Bone marrow (tissue), 2 donors: ENCODE results near the gene ARHGAP26.

Source experiments
- DNase-seq, 2 donors: peaks; one replicate each; lab custom pipeline; 2025; lab: John Stamatoyannopoulos, UW

The ARHGAP26 gene

GRCh38 chr5:143164557-143164956 is 394.4 kb downstream of the ARHGAP26 start:
- no peak for DNase-seq

- DNase-seq, result no peak
Observed at GRCh38 chr5:143165049-143165880, 395.1 kb downstream of the ARHGAP26 start.

GRCh38 chr5:143166090-143166489 is 395.9 kb downstream of the ARHGAP26 start:
- DNase-seq, result no peak

- DNase-seq, result no peak
Observed at GRCh38 chr5:143166661-143167420, 396.7 kb downstream of the ARHGAP26 start.

GRCh38 chr5:143168171-143168741 is 398.1 kb downstream of the ARHGAP26 start:
- no peak for DNase-seq

GRCh38 chr5:143168921-143169810 is 399.0 kb downstream of the ARHGAP26 start:
- no peak for DNase-seq

GRCh38 chr5:143170104-143170503 is 399.9 kb downstream of the ARHGAP26 start:
- no peak for DNase-seq

- no peak for DNase-seq
Observed at GRCh38 chr5:143170977-143171376, 400.8 kb downstream of the ARHGAP26 start.

GRCh38 chr5:143172739-143173138 is 402.6 kb downstream of the ARHGAP26 start:
- no peak for DNase-seq

- no peak for DNase-seq
Observed at GRCh38 chr5:143173139-143173889, 403.1 kb downstream of the ARHGAP26 start.

GRCh38 chr5:143174714-143175398 is 404.7 kb downstream of the ARHGAP26 start:
- no peak for DNase-seq

- DNase-seq, result peak in 1 of 2 donors; percentile 76
Observed at GRCh38 chr5:143176048-143176447, 405.9 kb downstream of the ARHGAP26 start.

- no peak for DNase-seq
Observed at GRCh38 chr5:143177263-143177983, 407.2 kb downstream of the ARHGAP26 start.

GRCh38 chr5:143179126-143179740 is 409.1 kb downstream of the ARHGAP26 start:
- no peak for DNase-seq

- DNase-seq, result no peak
Observed at GRCh38 chr5:143180751-143181150, 410.6 kb downstream of the ARHGAP26 start.

- no peak for DNase-seq
Observed at GRCh38 chr5:143181173-143181572, 411.0 kb downstream of the ARHGAP26 start.

GRCh38 chr5:143182106-143182505 is 411.9 kb downstream of the ARHGAP26 start:
- DNase-seq, result no peak

GRCh38 chr5:143182901-143183820 is 413.0 kb downstream of the ARHGAP26 start:
- DNase-seq, result no peak
